Endothelial cell of umbilical vein (primary cell): Measurements from ENCODE around the gene C7. TPM values are rescaled to one million over a fixed set of nuclear protein-coding genes. Genes with fewer than 3 reads are reported as not detected.

Experiments used
- BruUV-seq: library from RNA; stranded (reverse); fragments of 400-500 nt; replicated peaks from 2 replicates; lab custom pipeline; 2021; lab: Mats Ljungman, UMichigan
- CTCF ChIA-PET: fragments of 300-600, 350-600 bp; sonication (Branson Sonifier 250); formaldehyde crosslinking; loops from one replicate; lab custom pipeline; 2021; ENCODE audit warnings: antibody characterized with exemption, inconsistent platforms; lab: Charles Lee
- POLR2A ChIA-PET: fragments of 300-600, 350-600 bp; sonication (Branson Sonifier 250); formaldehyde crosslinking; loops from one replicate; lab custom pipeline; 2021; ENCODE audit warnings: antibody characterized with exemption, inconsistent platforms; lab: Charles Lee
- DNase-seq: peaks from one replicate; pipeline ENCODE4 v3.0.0-alpha.2; 2011; ENCODE audit warnings: low read depth, low spot score
- FAIRE-seq: peaks from 2 replicates; lab custom pipeline; 2011; peaks lifted over from hg19 to GRCh38; lab: Jason Lieb, UNC
- H2AFZ ChIP-seq: 2 replicates; pipeline ENCODE4 v1.6.0; 2012; ENCODE audit warnings: low read depth, low read length, control low read depth, inconsistent platforms
- H3K27ac ChIP-seq: 2 replicates; pipeline ENCODE4 v1.5.1; 2011; ENCODE audit warnings: low read depth, mild to moderate bottlenecking, control low read depth, low read length, moderate library complexity; ENCODE audit not compliant: insufficient read depth
- H3K27me3 ChIP-seq, 2 experiments: 2 replicates each; pipeline versions ENCODE4 v1.6.0 to v1.6.1; 2011; ENCODE audit warnings: low read length in 2 of 2, mixed read lengths in 1 of 2; ENCODE audit not compliant: control insufficient read depth in 2 of 2, insufficient read depth in 2 of 2
- H3K36me3 ChIP-seq, 2 experiments: 2 replicates in 1 of 2; 3 replicates in 1 of 2; pipeline ENCODE4 v1.5.1; 2011; ENCODE audit warnings: low read length in 2 of 2, mild to moderate bottlenecking in 1 of 2, moderate library complexity in 1 of 2; ENCODE audit not compliant: control insufficient read depth in 2 of 2, insufficient read depth in 2 of 2; ENCODE audit errors: extremely low read depth in 1 of 2
- H3K4me1 ChIP-seq: 3 replicates; pipeline ENCODE4 v1.5.1; 2011; ENCODE audit warnings: mild to moderate bottlenecking, low read length; ENCODE audit not compliant: control insufficient read depth, insufficient read depth; ENCODE audit errors: extremely low read depth
- H3K4me2 ChIP-seq: 2 replicates; pipeline ENCODE4 v1.6.1; 2011; ENCODE audit warnings: low read length, control low read depth, mixed read lengths; ENCODE audit not compliant: insufficient read depth
- H3K4me3 ChIP-seq, 3 experiments: fragments of 200-600 bp in 1 of 3; sonication (generic), shearing (Covaris generic) in 1 of 3; replicated peaks in 1 of 3; 2 replicates each; pipeline ENCODE4 v1.5.1; 2011 to 2016; ENCODE audit warnings: control low read depth in 3 of 3, low read length in 3 of 3, mild to moderate bottlenecking in 2 of 3, inconsistent platforms in 1 of 3, low read depth in 1 of 3, moderate library complexity in 1 of 3; ENCODE audit not compliant: insufficient read depth in 1 of 3
- H3K79me2 ChIP-seq: 2 replicates; pipeline ENCODE4 v1.6.0; 2012; ENCODE audit warnings: low read length, inconsistent platforms; ENCODE audit not compliant: control insufficient read depth, insufficient read depth
- H3K9ac ChIP-seq: replicated peaks from 2 replicates; pipeline ENCODE3; 2011; ENCODE audit warnings: low read length, control low read depth; ENCODE audit not compliant: insufficient read depth; ENCODE audit errors: extremely low read depth
- H3K9me1 ChIP-seq: replicated peaks from 3 replicates; pipeline ENCODE4 v1.6.0; 2011; ENCODE audit warnings: mild to moderate bottlenecking, low read length; ENCODE audit not compliant: control insufficient read depth, insufficient read depth; ENCODE audit errors: extremely low read depth
- H3K9me3 ChIP-seq: replicated peaks from 2 replicates; pipeline ENCODE4 v1.5.1; 2012; ENCODE audit warnings: low read length, inconsistent platforms; ENCODE audit not compliant: control insufficient read depth, insufficient read depth
- H4K20me1 ChIP-seq: replicated peaks from 2 replicates; pipeline ENCODE3; 2011; ENCODE audit warnings: mild to moderate bottlenecking, low read length; ENCODE audit not compliant: control insufficient read depth, insufficient read depth; ENCODE audit errors: extremely low read depth
- FOS ChIP-seq: IDR thresholded peaks from 2 replicates; pipeline ENCODE4 v1.6.1; 2011; ENCODE audit warnings: mild to moderate bottlenecking, low read length, moderate library complexity, borderline replicate concordance; ENCODE audit not compliant: insufficient read depth
- JUN ChIP-seq: IDR thresholded peaks from 2 replicates; pipeline ENCODE4 v1.6.1; 2011; ENCODE audit warnings: borderline replicate concordance, low read depth; ENCODE audit not compliant: insufficient read length, insufficient read depth
- MYC ChIP-seq: IDR thresholded peaks from one replicate; pipeline ENCODE4 v1.6.1; 2011; ENCODE audit warnings: mild to moderate bottlenecking, low read depth, low read length
- POLR2A ChIP-seq: IDR thresholded peaks from 2 replicates; pipeline ENCODE4 v1.6.1; 2012; ENCODE audit warnings: low read depth, mild to moderate bottlenecking, control low read depth, low read length
- POLR2AphosphoS5 ChIP-seq: IDR thresholded peaks from 2 replicates; pipeline ENCODE4 v1.6.1; 2012; ENCODE audit warnings: low read depth, mild to moderate bottlenecking, control low read depth, low read length, moderate library complexity; ENCODE audit not compliant: insufficient read depth
- dilution Hi-C: fragments of 300-500 bp; cut with MboI; formaldehyde crosslinking; loops from one replicate; pipeline ENCODE4 v1.15.0; 2019; ENCODE audit warnings: low sequenced_read_pairs; ENCODE audit not compliant: extremely low pct_ligation_motif_present
- intact Hi-C: fragments of 100-400 bp; cut with micrococcal nuclease; formaldehyde crosslinking; loops from one replicate; pipeline ENCODE4 v1.10.0; 2022
- polyA plus RNA-seq, 4 experiments: library from polyadenylated mRNA; depleted of rRNA in 3 of 4; stranded (reverse) in 3 of 4; unstranded in 1 of 4; fragments of >200 nt; gene quantifications; 2 replicates each; pipeline versions ENCODE4 v1.2.1 to v1.2.3, GENCODE V29; 2011 to 2012; ENCODE audit warnings: missing spikeins in 1 of 4
- total RNA-seq: library from RNA; stranded (reverse); gene quantifications from 2 replicates; pipeline ENCODE4 v1.2.3, GENCODE V29; 2021

C7 gene
- total and polyA plus RNA-seq, 2 donors (not counting 3 experiments of a cell fraction or from before 2014, with no cell fraction given) = 0.08 to 0.29 TPM

GRCh38 chr5:40875958-40876357 lies 33.3 kb upstream of the C7 start:
- Histone ChIP-seq H3K4me3 (no peak overlapping the region), H3K27ac (no peak overlapping the region), H3K79me2 (no peaks in the 10 kb centered on the region), H2AFZ (no peak overlapping the region), H4K20me1 (no peaks in the 10 kb centered on the region), H3K36me3 (no peaks in the 10 kb centered on the region), H3K27me3 (no peaks in the 10 kb centered on the region), H3K9ac (no peak overlapping the region), H3K9me1 (no peaks in the 10 kb centered on the region), H3K9me3 (no peaks in the 10 kb centered on the region), H3K4me2 (no peak overlapping the region), H3K4me1 (no peaks in the 10 kb centered on the region)
- dilution Hi-C loops (no loop called here), intact Hi-C loops (loop anchor here (5.0 kb wide), 1 partner anchor 104 kb away; no protein-coding TSS in a partner anchor)
- FAIRE-seq (no peak), DNase-seq (no peak)
- no peak for TF ChIP-seq FOS
- TF ChIP-seq MYC = no peak
- TF ChIP-seq JUN = no peak
- no TSS peak for BruUV-seq
- CTCF ChIA-PET = interaction anchor here (0.6 to 0.8 kb wide), 2 partner anchors 19 to 190 kb away, joined by 3 read pairs; no protein-coding TSS in a partner anchor
- POLR2A ChIA-PET = no interaction called here

DNA sequence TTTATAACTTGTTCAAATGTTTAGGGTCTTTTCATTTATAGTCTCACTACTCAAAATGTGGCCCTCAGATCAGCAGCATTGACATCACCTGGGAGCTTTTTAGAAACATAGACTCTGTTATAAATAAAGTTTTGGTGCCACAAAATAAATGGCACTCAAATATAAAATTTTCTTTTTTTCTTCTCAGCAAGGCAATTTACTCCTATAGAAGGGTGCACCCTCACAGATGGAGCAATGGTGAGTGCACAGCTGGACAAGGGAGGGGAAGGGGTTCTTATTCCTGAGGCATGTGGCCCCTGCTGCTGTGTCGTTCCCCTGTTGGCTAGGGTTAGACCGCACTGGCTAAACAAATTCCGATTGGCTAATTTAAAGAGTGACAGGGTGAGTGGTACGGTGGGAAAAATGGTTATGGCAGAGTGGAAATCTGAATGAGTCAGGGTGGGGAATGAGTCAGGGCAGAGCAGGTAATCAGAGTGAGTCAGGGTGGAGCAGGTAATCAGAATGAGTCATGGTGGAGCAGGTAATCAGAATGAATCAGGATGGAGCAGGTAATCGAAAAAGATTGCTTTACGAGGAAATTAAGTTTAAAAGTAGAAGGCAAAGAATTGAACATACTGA lies 31.8 kb upstream of the C7 start:
- BruUV-seq = no TSS peak
- Histone ChIP-seq H3K36me3 (no peaks in the 10 kb centered on the region), H4K20me1 (no peaks in the 10 kb centered on the region), H3K9me1 (no peaks in the 10 kb centered on the region), H3K79me2 (no peaks in the 10 kb centered on the region), H3K9ac (no peak overlapping the region), H3K9me3 (no peaks in the 10 kb centered on the region), H3K4me1 (no peaks in the 10 kb centered on the region), H3K4me2 (no peak overlapping the region), H3K4me3 (no peak overlapping the region), H3K27ac (no peak overlapping the region), H3K27me3 (no peaks in the 10 kb centered on the region), H2AFZ (no peak overlapping the region)
- dilution Hi-C loops (no loop called here), intact Hi-C loops (loop anchor here (5.0 kb wide), 1 partner anchor 105 kb away; no protein-coding TSS in a partner anchor)
- no peak for TF ChIP-seq JUN
- no peak for TF ChIP-seq POLR2AphosphoS5
- no peak for TF ChIP-seq FOS
- TF ChIP-seq POLR2A = no peak
- TF ChIP-seq MYC = no peak
- FAIRE-seq (no peak), DNase-seq (no peak)
- CTCF ChIA-PET = interaction anchor here (1.9 kb wide), 1 partner anchor 1161 kb away, joined by 7 read pairs; no protein-coding TSS in a partner anchor
- POLR2A ChIA-PET = no interaction called here
